Neural crest cell (in vitro differentiated cells): ENCODE results near the gene NRTN. TPM values are rescaled to one million over a fixed set of nuclear protein-coding genes. Genes with fewer than 3 reads are reported as not detected.
"Not testable (repeated sequence)": the region's sequence is repeated elsewhere in the genome, so short reads cannot be mapped to it uniquely, and the experiment has no call there.

ENCODE experiments used
- DNase-seq: peaks from one replicate; pipeline ENCODE4 v3.0.0; 2021; ENCODE audit warnings: low read depth, mixed read lengths, low spot score
- H3K27ac Mint-ChIP-seq: one replicate; pipeline ENCODE4 v1.8.0; 2021; ENCODE audit warnings: mild to moderate bottlenecking, mixed read lengths; ENCODE audit not compliant: unreplicated experiment
- H3K27me3 Mint-ChIP-seq: 2 replicates; pipeline ENCODE4 v1.8.0; 2021; ENCODE audit warnings: low read depth, mild to moderate bottlenecking, mixed read lengths
- H3K36me3 Mint-ChIP-seq: 2 replicates; pipeline ENCODE4 v1.8.0; 2021; ENCODE audit warnings: low read depth, mild to moderate bottlenecking, mixed read lengths
- H3K4me1 Mint-ChIP-seq: 2 replicates; pipeline ENCODE4 v1.8.0; 2021; ENCODE audit warnings: mixed read lengths
- H3K4me3 Mint-ChIP-seq: one replicate; pipeline ENCODE4 v1.8.0; 2021; ENCODE audit warnings: mild to moderate bottlenecking, mixed read lengths
- H3K9me3 Mint-ChIP-seq: 2 replicates; pipeline ENCODE4 v1.8.0; 2021; ENCODE audit warnings: mixed read lengths
- CTCF ChIP-seq: fragments of 200-600 bp; sonication (generic); conservative IDR thresholded peaks from 2 replicates; pipeline ENCODE4 v1.5.0; 2021; ENCODE audit warnings: antibody characterized with exemption, mild to moderate bottlenecking
- total RNA-seq: library from RNA; stranded (reverse); gene quantifications from 2 replicates; pipeline ENCODE4 v1.2.1, GENCODE V29; 2021

The NRTN gene
- total RNA-seq, 1 donor from 2014 or later, result 4.8 TPM

- Mint-ChIP-seq H3K27ac (no peak overlapping the region), H3K36me3 (no peaks in the 10 kb centered on the region), H3K9me3 (no peaks in the 10 kb centered on the region), H3K4me1 (no peaks in the 10 kb centered on the region), H3K4me3 (no peak overlapping the region), H3K27me3 (peaks cover 10% of the 10 kb centered on the region)
- no peak for TF ChIP-seq CTCF
- no peak for DNase-seq
Measured at GRCh38 chr19:5838353-5839064, 33.6 kb downstream of the NRTN start.

- DNase-seq, result no peak
- no peaks in the 10 kb centered on the region for H3K9me3 Mint-ChIP-seq
- peaks cover 5% of the 10 kb centered on the region for H3K27me3 Mint-ChIP-seq
- no peak within 1 kb of the TSS for H3K27ac Mint-ChIP-seq
- no peaks in the 10 kb centered on the region for H3K4me1 Mint-ChIP-seq
- no peaks in the 10 kb centered on the region for H3K36me3 Mint-ChIP-seq
- H3K4me3 Mint-ChIP-seq, result no peak within 1 kb of the TSS
- TF ChIP-seq CTCF, result no peak
Measured at GRCh38 chr19:5839065-5840017, 34.5 kb downstream of the NRTN start, which contains the start of gene FUT6. Gene FUT6, minus strand, starts transcription at chr19:5839702. Its CDS starts 7,135 bp downstream, at chr19:5832567.

GRCh38 chr19:5841735-5842111 is 36.9 kb downstream of the NRTN start:
- H3K36me3 Mint-ChIP-seq, H3K27me3 Mint-ChIP-seq, H3K27ac Mint-ChIP-seq, H3K4me1 Mint-ChIP-seq, H3K4me3 Mint-ChIP-seq, DNase-seq, H3K9me3 Mint-ChIP-seq: not testable (repeated sequence)

- no peak for DNase-seq
- Mint-ChIP-seq H3K27ac (no peak overlapping the region), H3K4me1 (no peaks in the 10 kb centered on the region), H3K36me3 (no peaks in the 10 kb centered on the region), H3K9me3 (no peaks in the 10 kb centered on the region), H3K4me3 (no peak overlapping the region), H3K27me3 (no peaks in the 10 kb centered on the region)
- TF ChIP-seq CTCF, result no peak
Measured at GRCh38 chr19:5843295-5843927, 38.5 kb downstream of the NRTN start.

- no peak for DNase-seq
- H3K27me3 Mint-ChIP-seq, result no peaks in the 10 kb centered on the region
Measured at GRCh38 chr19:5844456-5845433, 39.9 kb downstream of the NRTN start.

GRCh38 chr19:5847846-5848245 is 43.0 kb downstream of the NRTN start:
- not testable (repeated sequence) for H3K4me3 Mint-ChIP-seq, H3K4me1 Mint-ChIP-seq, H3K36me3 Mint-ChIP-seq, DNase-seq, H3K27me3 Mint-ChIP-seq, H3K9me3 Mint-ChIP-seq, H3K27ac Mint-ChIP-seq

More at GRCh38 chr19:5844456-5845433, 39.9 kb downstream of the NRTN start:
- TF ChIP-seq CTCF, result no peak
- no peaks in the 10 kb centered on the region for H3K36me3 Mint-ChIP-seq
- H3K27ac Mint-ChIP-seq, result no peak overlapping the region
- no peaks in the 10 kb centered on the region for H3K4me1 Mint-ChIP-seq
- H3K9me3 Mint-ChIP-seq, result no peaks in the 10 kb centered on the region
- no peak overlapping the region for H3K4me3 Mint-ChIP-seq

GRCh38 chr19:5848621-5849020 is 43.8 kb downstream of the NRTN start:
- H3K4me1 Mint-ChIP-seq, DNase-seq, H3K27me3 Mint-ChIP-seq, H3K27ac Mint-ChIP-seq, H3K9me3 Mint-ChIP-seq, H3K4me3 Mint-ChIP-seq, H3K36me3 Mint-ChIP-seq: not testable (repeated sequence)
